ENCODE data around the gene PPP2R2C. TPM values are rescaled to one million over a fixed set of nuclear protein-coding genes. Genes with fewer than 3 reads are reported as not detected.

PPP2R2C gene
- total RNA-seq, 1 donor from 2014 or later = 46.9 TPM

DNA sequence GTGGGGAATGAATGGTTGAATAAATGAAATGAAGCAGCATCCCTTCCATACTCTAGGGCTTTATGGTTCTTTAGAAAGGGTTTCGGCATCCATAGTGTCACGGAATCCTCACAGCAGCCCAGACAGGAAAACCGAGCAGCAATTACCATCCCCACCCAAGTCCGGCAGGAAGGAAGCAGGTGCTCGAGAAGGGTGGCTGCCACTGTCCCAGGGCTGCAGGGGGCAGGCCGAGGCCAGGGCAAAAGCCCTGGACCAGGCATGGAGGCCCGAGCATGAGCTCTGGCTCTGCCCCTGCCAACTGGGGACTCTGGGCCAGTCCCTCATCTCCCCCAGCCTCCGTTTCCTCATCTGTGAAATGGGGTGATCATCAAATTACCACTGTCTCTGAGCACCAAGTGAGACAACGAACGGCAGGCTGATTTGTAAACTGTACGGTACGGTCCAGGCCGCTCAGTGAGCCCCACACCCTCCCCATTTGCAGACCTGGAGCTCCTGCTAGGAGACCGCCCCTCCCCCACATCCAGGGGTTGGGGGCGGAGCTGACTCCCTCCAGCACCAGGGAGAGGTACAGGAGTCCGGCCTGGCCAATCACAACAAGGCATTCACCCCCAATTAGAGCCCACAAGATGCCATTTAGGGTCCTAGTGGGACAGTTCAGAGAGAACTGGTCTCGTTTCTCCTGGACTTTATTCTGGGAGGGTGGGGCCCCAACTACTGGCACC lies 102.3 kb downstream of the PPP2R2C start:
- FAIRE-seq = no peak
- no peak for DNase-seq (ENCODE audit: low spot score in 2 of 2)

DNA sequence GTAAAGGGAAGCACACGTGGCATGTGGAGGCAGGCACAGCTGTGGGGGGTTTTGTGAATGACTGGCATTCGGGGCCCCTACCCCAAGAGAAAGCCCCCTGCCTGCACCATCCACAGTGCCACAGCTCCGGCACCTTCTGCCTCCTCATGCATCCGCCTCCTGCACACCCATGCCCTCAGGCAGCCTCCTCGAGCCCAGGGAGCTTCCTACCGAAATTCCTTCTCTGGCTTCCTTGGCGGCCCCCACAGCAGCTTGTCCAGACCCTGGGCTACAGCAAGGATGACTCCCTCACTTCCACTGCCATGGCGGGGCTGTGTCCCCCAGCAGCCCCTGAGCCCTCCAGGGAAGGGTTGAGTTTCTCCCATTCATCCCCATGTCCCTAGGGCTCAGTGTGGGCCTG lies 102.9 kb downstream of the PPP2R2C start:
- no peak for FAIRE-seq
- DNase-seq (ENCODE audit: low spot score in 2 of 2) = no peak

DNA sequence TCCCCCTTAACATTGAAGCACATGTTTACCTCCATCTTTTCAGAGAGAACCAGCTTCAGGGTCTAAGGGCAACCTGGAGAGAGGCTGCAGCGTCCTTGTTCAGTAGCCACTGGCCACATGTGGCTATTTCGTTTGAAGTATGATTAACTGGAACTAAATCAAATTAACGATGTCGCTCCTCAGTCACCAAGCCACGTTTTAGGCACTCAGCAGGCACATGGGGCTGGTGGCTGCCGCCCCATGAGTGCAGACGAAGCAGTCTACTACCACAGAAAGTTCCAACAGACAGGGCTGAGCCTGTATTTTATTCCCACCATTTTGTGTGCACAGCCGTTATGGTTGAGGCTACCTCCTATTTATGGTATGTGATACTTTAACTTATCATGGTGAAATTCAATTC lies 103.4 kb downstream of the PPP2R2C start:
- DNase-seq (ENCODE audit: low spot score in 2 of 2) = no peak
- FAIRE-seq = no peak

DNA sequence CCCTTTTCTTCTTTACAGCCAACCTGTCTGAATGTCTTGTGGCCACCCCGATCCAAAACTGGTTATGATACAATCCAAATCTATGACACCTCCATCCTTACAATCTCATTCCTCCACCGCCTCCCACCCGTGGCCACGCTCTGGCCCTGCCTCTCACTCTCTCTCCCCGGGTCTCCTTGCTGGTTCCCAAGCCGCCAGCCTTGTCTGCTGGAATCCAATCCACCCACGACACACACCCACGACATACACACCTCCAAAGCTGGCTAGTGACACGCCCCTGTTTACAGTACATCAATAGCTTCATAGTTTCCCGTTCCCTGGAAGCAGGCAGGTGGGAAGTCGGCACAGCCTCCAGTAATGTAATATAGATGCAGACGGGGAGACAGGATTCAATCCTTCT lies 103.8 kb downstream of the PPP2R2C start:
- FAIRE-seq = no peak

DNA sequence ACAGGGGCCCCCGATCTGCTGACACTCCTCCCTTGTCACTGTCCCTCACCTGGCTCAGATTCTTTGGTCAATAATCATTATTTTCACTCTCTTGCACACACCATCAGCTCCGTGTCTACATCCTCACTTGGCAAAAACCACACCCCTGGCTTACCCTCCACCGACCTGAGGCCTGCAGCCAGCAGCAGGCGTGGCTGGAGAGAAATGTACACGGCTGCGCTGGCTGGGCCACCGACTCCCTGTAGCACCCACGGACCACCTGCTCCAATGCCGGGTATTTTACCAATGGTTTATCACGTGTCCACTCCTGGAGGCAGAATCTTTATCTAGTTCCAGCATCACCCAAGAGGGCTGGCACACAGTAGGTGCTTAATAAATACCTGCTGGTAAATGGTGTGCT lies 104.3 kb downstream of the PPP2R2C start:
- no peak for FAIRE-seq
- no peak for DNase-seq (ENCODE audit: low spot score in 2 of 2)

More for the DNA sequence above, 103.8 kb downstream of the PPP2R2C start:
- DNase-seq (ENCODE audit: low spot score in 2 of 2) = no peak

DNA sequence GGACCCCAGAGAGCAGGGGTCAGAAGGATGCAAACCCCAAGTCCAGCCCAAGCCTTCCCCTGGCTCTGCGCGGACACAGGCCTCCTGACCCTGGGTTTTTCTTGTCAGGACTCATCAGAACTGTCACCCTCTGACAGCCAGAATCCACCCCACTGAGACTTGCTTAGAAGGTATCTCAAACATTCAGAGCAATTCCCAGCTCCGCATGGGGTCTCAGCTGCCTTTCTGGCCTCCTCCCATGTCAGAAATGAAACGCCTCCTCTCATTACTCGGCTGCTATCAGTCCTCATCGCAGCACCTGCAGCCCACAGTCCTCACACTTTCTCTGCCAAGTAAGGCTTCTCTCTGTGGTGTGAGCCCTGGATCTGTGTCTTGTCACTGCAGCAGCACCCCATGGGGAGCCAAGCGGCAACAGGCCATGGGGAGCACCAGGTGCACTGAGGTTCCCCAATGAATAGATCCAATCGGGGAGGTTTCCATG lies 105.0 kb downstream of the PPP2R2C start:
- no peak for FAIRE-seq
- no peak for DNase-seq (ENCODE audit: low spot score in 2 of 2)

DNA sequence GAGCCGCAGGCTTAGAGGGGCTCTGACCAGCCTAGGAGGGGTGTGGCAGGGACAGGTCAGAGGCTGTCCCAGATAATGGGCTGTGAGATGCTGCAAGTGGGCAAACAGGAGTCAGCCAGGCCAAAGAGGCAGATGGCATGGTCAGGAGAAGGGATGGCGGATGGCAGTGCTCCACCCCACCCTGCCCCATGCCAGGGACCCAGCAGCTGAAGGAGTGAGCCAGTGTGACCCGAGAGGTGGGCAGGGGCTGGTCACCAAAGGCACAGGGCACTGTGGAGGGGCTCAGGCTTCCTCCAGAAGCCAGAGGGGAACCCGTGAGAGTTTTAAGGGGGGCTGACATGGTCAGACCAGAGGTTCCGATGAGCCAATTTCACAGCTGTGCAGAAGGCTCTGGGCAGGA lies 105.8 kb downstream of the PPP2R2C start:
- FAIRE-seq = no peak
- no peak for DNase-seq (ENCODE audit: low spot score in 2 of 2)

DNA sequence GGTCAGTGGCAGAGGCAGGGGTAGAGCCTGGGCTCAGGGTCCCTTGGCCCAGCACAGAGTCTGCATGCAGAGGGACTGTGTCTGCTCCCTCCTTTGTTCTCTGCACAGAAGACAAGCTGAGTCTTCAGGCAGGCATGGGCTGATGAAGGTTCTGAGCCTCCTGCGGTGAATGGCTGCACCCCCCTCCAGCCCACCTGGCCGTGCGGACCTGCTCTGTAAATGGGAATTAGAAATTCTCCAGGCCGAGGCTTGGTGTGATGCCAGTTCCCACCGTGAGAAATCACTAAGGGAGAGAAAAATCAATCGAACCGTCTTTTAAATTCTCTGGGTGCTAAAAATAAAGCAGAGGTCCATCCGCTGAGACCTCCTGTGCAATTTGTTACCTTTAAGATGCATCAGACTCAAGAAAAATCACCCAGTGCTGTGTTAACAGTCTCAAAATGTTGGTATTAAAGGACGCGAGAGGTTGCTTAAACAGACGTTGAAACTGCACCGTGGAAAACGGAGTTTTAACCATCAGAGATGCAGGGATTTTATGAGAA lies 106.8 kb downstream of the PPP2R2C start:
- FAIRE-seq (no peak), DNase-seq (ENCODE audit: low spot score in 2 of 2) (no peak)

DNA sequence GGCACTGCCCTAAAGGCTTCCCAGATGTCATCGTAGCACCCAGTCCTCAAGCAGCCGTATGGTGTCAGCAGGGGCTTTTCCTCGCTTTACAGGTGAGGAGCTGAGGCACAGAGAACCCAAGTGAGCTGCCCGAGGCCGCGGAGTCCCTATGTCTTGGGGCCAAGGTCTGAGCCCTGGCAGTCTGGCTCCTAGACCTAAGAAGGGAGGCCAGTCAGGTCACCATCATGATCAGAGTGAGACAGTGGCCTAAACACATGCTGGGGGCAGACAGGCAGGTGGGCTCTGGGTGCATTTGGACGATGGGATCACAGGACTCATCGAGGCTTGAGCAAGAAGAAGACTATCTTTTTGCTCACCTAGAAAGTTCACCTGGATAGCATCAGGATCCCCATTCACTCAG lies 107.8 kb downstream of the PPP2R2C start:
- FAIRE-seq (no peak), DNase-seq (ENCODE audit: low spot score in 2 of 2) (no peak)

DNA sequence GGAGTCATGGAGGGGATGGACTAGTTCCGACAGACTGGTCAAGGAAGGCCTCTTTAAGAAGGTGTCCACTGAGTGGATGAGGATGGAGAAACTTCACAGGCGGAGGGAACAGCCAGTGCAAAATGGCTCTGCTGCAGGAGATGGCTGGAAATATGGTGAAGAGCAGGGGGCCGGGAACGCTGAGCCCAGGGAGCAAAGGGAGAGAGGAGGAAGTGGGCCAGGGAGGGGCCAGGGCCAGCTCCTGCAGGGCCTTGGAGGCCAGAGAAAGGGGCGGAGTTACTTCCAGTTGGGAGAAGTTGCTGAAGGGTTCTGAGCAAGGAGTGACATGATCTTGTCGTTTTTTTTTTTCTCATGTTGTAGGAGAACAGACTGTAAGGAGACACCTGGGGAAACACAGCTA lies 108.3 kb downstream of the PPP2R2C start:
- no peak for DNase-seq (ENCODE audit: low spot score in 2 of 2)
- FAIRE-seq = no peak

DNA sequence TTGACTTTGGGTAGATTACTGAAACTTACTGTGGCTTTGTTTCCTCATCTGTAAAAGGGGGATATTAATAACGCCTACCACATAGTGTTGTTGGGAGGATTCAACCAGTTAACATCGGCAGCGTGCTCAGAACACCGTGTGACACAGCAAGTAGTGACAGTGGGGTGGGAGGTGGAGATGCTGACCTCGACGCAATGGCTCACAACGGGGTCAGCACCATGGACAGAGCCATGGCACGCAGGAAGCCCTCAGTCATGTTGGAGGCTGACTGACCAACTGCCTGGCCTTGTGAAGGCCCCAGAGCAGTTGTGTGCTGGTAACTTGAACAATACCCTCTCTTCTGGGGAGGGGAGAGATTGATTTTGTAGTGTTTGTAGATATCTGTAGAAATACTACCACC lies 109.5 kb downstream of the PPP2R2C start:
- no peak for DNase-seq (ENCODE audit: low spot score in 2 of 2)
- no peak for FAIRE-seq

DNA sequence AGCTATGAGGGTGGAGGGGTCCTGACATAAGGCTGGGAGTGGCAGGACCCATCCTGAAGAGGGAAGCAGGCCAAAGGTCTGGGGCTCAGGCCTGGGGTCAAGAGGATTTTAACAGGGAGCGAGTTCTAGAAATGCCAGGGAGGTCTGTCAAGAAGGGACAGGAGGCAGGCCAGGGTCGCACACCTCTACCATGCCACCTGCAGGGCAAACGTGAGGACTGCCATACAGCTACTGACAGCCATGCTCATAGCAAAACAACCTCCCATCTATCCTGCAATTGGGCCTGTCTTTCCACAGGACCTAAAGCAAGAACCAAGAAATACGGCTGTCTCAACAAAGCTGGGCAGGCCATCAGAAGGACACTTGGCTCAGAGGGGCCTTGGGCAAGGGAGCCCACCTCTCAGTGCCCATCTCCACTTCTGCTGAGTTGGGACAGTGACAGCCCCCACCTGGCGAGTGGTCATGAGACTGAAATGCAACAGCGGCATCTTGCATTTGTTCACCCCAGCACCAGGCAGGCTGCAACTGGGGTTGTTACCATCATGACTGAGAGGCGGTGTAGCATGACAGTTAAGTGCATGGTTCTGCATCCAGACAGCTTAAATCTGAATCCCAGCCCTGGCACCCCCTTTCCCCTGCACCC lies 110.0 kb downstream of the PPP2R2C start:
- DNase-seq (ENCODE audit: low spot score in 2 of 2) (no peak), FAIRE-seq (no peak)

DNA sequence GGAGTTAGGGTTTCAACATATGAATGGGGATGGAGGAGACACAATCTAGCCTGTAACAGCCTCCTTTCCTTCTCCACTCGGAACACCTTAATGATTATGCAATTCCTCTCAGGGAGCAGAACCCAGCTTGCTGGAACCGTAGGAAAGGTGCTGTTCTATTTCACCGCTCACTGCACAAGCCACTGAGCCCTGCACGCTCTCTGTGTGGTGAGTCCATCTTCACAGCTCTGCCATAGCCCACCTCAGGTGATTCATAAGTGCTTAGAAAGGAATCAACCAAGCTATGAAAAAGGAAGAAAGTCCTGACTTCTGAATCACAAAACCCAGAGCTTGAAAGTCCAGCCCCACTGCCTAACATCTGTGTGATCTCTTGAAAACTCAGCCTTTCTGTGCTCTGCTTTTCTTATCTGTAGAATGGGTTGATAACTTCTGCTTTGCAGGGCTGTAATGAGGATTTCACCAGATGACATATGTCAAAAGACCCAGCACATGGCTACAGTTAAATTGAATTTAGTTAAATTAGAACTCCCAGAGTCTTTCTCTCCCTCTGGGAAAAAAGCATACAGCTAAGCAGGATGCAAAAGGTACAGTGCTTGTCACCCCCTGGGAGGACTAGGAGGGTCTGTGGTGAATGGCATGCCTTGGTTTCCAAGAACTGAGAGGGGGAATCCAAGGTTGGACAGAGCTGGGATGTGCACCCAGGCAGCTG lies 111.2 kb downstream of the PPP2R2C start:
- FAIRE-seq (no peak), DNase-seq (ENCODE audit: low spot score in 2 of 2) (no peak)

DNA sequence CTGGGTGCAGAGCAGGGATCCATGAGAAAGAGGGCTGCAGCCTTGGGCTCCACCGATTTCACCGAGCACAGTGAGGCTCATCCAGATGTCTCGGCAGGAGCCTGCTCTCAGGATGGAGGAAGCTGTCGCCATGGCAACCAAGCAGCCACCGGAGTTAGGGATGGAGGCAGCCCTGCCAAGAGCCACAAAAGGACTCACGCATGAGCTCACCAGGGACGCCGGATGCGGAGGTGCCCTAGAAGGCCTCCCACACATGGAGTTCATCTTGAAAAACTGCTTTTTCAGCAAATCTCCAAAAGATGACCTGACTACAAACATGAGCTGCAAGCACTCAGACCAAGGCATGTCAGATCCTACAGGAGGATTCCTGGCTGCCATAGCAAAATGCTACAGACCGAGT lies 112.0 kb downstream of the PPP2R2C start:
- FAIRE-seq = no peak
- peak in 1 of 2 donors; percentile 62 for DNase-seq (ENCODE audit: low spot score in 2 of 2)

DNA sequence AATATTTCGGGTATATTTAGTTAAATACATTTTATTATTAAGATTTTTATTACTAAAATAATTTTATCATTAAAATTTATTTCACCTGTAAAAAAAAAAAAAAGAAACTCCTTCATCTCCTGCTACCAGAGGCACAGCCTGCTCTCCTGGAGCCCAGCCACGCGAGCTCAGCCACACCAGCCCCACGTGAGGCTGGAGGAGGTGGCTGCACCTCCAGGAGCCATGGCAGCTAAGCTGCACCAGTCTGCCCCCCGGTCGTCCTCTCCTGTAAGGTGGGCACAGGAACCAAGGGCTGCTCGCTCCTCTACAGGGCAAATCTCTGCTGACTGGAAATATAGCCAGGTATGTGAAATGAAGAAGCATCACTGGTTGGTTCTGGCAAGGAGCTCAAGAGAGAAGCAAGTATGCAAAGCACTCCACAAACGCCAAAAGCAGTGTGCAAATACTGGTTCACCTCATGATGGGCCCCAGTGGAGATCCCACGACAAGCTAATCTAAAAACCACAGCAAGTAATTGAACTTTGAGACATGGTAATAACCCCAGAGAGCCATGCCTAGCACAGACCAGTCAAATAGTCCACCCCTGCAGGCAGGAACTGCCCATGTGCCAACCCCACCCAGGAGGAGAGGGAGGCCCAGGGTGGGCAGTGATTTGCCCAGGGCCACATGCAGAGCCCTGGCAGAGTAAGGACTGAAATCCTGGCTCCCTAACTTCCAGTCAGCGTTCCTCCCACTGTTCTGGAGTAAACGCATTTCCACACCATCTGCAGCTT lies 112.7 kb downstream of the PPP2R2C start:
- FAIRE-seq = no peak
- DNase-seq (ENCODE audit: low spot score in 2 of 2) = no peak

DNA sequence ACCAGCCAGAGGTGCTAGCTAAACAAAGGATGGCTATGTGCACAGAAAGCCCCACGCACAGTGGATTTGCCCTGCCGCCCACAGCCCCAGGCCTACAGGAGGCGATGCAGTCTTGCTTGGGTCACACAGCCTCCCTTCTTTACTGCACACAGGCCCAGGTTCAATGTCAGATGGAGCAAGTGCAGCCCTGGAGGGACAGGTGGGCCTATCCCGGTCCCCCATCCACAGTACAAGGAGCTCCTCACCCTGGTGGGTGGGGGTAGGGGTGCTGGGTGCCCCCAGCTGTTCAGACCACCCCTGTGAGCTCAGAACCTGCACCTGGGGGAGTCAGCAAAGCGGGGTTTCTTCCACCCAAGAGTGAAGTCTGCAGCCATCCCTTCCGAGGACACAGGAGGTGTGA lies 114.9 kb downstream of the PPP2R2C start:
- FAIRE-seq (no peak), DNase-seq (ENCODE audit: low spot score in 2 of 2) (no peak)

DNA sequence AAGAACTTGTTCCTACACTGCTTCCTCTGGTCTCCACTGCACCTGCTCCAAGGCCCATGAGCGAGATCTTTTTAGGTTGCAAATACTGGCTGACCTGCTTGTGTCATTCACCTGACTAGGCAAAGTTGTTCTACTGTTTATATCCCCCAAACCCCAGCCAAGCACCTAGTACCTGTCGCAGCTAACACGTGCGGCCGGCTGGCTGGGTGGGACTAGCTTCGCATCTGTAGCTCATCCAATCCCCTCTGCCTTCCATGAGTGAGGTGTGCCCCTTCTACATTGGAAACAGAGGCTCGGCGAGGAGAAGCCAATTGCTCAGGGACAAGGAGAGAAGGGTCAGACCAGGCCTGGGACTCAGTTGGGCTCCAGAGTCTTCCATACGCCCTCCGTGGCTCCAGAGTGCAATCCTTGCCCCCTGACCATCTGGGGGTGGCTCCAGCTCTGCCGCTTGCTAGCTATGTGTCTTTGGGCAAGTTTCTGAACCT lies 116.3 kb downstream of the PPP2R2C start:
- FAIRE-seq (no peak), DNase-seq (ENCODE audit: low spot score in 2 of 2) (no peak)

DNA sequence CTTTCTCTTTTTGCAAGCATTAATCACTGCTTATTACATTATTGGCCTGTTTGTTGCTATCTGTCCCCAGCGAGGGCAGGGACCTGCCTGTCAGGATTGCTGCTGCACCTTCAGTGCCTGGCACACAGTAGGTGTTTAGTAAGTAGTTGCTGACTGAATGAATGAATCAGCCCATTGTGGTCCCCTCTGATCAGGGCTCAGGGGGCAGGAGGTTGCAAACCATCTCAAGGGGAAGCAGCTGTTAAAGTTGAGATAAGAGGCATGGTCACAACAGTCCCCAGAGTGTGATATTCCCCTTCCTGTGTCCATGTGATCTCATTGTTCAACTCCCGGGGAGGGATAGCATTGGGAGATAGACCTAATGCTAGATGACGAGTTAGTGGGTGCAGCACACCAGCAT lies 117.4 kb downstream of the PPP2R2C start:
- no peak for DNase-seq (ENCODE audit: low spot score in 2 of 2)
- no peak for FAIRE-seq

DNA sequence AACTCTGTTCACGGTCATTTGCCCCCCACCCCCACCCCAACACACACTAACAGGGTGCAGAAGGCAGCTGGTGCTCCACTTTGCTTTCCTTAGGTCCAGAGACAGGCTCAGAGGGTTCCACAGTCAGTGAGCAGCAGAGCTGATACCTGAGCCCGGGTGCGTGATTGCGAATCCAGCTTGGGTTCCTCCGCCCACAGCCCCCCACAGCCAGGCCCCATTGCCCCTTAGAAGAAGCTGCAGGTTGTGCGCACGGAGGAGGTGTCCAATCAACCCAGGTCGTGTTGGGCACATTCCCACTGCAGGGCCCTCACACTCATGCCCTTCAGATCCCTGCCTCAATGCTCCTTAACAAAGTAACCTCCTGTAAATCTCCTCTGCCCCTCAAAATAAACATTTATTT lies 117.8 kb downstream of the PPP2R2C start:
- DNase-seq (ENCODE audit: low spot score in 2 of 2) = no peak
- no peak for FAIRE-seq

DNA sequence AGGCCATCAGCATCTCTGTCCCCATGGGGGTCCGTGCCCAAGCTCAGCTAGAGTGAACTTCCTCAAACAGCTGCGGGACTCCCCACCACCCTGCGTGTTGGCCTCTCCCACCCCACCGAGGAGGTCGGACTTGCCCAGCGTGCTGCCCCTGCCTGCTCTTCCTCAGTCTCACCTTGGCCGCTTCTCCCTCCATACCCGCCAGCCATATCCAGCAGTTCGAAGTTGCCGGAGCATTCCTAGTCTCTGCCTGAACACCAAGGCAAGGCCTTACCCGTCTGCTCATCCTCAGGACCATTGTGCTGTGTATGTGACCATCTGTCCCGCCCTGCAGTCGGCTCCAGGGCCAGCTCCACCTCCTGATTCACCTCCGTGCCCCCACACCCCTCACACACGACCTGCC lies 118.3 kb downstream of the PPP2R2C start:
- FAIRE-seq (no peak), DNase-seq (ENCODE audit: low spot score in 2 of 2) (no peak)
